ENCODE results near the gene RMC1. TPM values are rescaled to one million over a fixed set of nuclear protein-coding genes. Genes with fewer than 3 reads are reported as not detected.
"Not testable (repeated sequence)": the region's sequence is repeated elsewhere in the genome, so short reads cannot be mapped to it uniquely, and the experiment has no call there.

RMC1 gene
- total RNA-seq, 4 donors from 2014 or later = 18.1 to 25.1 (median 21.7) TPM

GRCh38 chr18:23551978-23552377 lies 48.7 kb downstream of the RMC1 start:
- no peak overlapping the region for H3K4me3 ChIP-seq (replicated peaks in 1 of 3)
- H3K36me3 ChIP-seq = peaks cover 29 to 36% of the 10 kb centered on the region in 2 donors
- no peak for TF ChIP-seq CTCF (IDR thresholded peaks at IDR 0.05)
- no peak for TF ChIP-seq POLR2A (IDR thresholded peaks at IDR 0.05)
- H3K27ac ChIP-seq = no peak overlapping the region
- no peaks in the 10 kb centered on the region for H3K9me3 ChIP-seq
- no peak for DNase-seq
- intact Hi-C loops (cut with DNase I) = no loop called here
- H3K27me3 ChIP-seq = no peaks in the 10 kb centered on the region
- 64 to 100% methylated on average over 3 of the region's 3 CpGs for WGBS, 2 donors
- peaks cover 7 to 11% of the 10 kb centered on the region in 2 donors for H3K4me1 ChIP-seq

GRCh38 chr18:23552505-23552904 lies 49.2 kb downstream of the RMC1 start:
- TF ChIP-seq POLR2A (IDR thresholded peaks at IDR 0.05) (no peak), CTCF (IDR thresholded peaks at IDR 0.05) (no peak)
- intact Hi-C loops (cut with DNase I) = no loop called here
- Histone ChIP-seq H3K9me3 (no peaks in the 10 kb centered on the region), H3K27me3 (no peaks in the 10 kb centered on the region), H3K27ac (no peak overlapping the region), H3K36me3 (peaks cover 29 to 36% of the 10 kb centered on the region in 2 donors), H3K4me1 (peaks cover 7 to 11% of the 10 kb centered on the region in 2 donors), H3K4me3 (replicated peaks in 1 of 3) (no peak overlapping the region)
- WGBS, 2 donors = 87 to 90% methylated on average over 11 of the region's 11 CpGs
- no peak for DNase-seq

- Histone ChIP-seq H3K4me1 (peaks cover 7 to 11% of the 10 kb centered on the region in 2 donors), H3K27me3 (no peaks in the 10 kb centered on the region), H3K36me3 (peaks cover 29 to 36% of the 10 kb centered on the region in 2 donors), H3K4me3 (replicated peaks in 1 of 3) (no peak overlapping the region), H3K27ac (no peak overlapping the region), H3K9me3 (no peaks in the 10 kb centered on the region)
- no peak for DNase-seq
- intact Hi-C loops (cut with DNase I) = no loop called here
- no peak for TF ChIP-seq POLR2A (IDR thresholded peaks at IDR 0.05)
- TF ChIP-seq CTCF (IDR thresholded peaks at IDR 0.05) = no peak
- 90 to 99% methylated on average over 6 of the region's 6 CpGs for WGBS, 2 donors
Observed at GRCh38 chr18:23553887-23554286, 50.6 kb downstream of the RMC1 start.

GRCh38 chr18:23556145-23556780 lies 53.0 kb downstream of the RMC1 start:
- WGBS, 2 donors = 96% methylated on average over 19 of the region's 19 CpGs
- no peaks in the 10 kb centered on the region for H3K9me3 ChIP-seq
- no peak overlapping the region for H3K27ac ChIP-seq
- TF ChIP-seq CTCF (IDR thresholded peaks at IDR 0.05) (no peak), POLR2A (IDR thresholded peaks at IDR 0.05) (no peak)
- no peak overlapping the region for H3K4me3 ChIP-seq (replicated peaks in 1 of 3)
- intact Hi-C loops (cut with DNase I) = no loop called here
- DNase-seq = no peak
- peaks cover 40 to 41% of the 10 kb centered on the region in 2 donors for H3K36me3 ChIP-seq
- peaks cover 3 to 4% of the 10 kb centered on the region in 2 donors for H3K4me1 ChIP-seq
- H3K27me3 ChIP-seq = no peaks in the 10 kb centered on the region

- 97 to 98% methylated on average over 8 of the region's 8 CpGs for WGBS, 2 donors
- H3K4me3 ChIP-seq (replicated peaks in 1 of 3) = not testable (repeated sequence)
Observed at GRCh38 chr18:23557511-23557910, 54.2 kb downstream of the RMC1 start.

More at GRCh38 chr18:23557511-23557910, 54.2 kb downstream of the RMC1 start:
- intact Hi-C loops (cut with DNase I); H3K27me3 ChIP-seq; H3K27ac ChIP-seq; H3K9me3 ChIP-seq; DNase-seq; H3K4me1 ChIP-seq: not testable (repeated sequence)
- peaks cover 41 to 42% of the 10 kb centered on the region in 2 donors for H3K36me3 ChIP-seq
